Stimulated activated CD4-positive, alpha-beta T cell treated with anti-CD3 and anti-CD28 coated beads, Interleukin-4, amount 100 ng/mL, for 1 hour (primary cell): ENCODE measurements around the gene GNG12.
"Not testable (repeated sequence)": the region's sequence is repeated elsewhere in the genome, so short reads cannot be mapped to it uniquely, and the experiment has no call there.

Experiments used
- DNase-seq: peaks from one replicate; pipeline ENCODE4 v3.0.0-alpha.2; 2020

The GNG12 gene

GRCh38 chr1:67749263-67749843, 83.9 kb downstream of the GNG12 start:
- DNase-seq, result no peak

GRCh38 chr1:67748630-67749029, 84.6 kb downstream of the GNG12 start:
- DNase-seq, result no peak

GRCh38 chr1:67747671-67748546, 85.4 kb downstream of the GNG12 start:
- no peak for DNase-seq

- DNase-seq, result no peak
Measured at GRCh38 chr1:67745875-67746698, 87.2 kb downstream of the GNG12 start.

GRCh38 chr1:67743072-67743725, 90.1 kb downstream of the GNG12 start:
- no peak for DNase-seq

- no peak for DNase-seq
Measured at GRCh38 chr1:67741736-67742135, 91.5 kb downstream of the GNG12 start.

- no peak for DNase-seq
Measured at GRCh38 chr1:67741121-67741520, 92.1 kb downstream of the GNG12 start.

- DNase-seq, result no peak
Measured at GRCh38 chr1:67740543-67740942, 92.7 kb downstream of the GNG12 start.

GRCh38 chr1:67739361-67739760, 93.9 kb downstream of the GNG12 start:
- DNase-seq, result no peak

- DNase-seq, result no peak
Measured at GRCh38 chr1:67738401-67738800, 94.9 kb downstream of the GNG12 start.

- DNase-seq, result no peak
Measured at GRCh38 chr1:67737875-67738274, 95.4 kb downstream of the GNG12 start.

- no peak for DNase-seq
Measured at GRCh38 chr1:67736750-67737149, 96.5 kb downstream of the GNG12 start.

- DNase-seq, result peak; percentile 16
Measured at GRCh38 chr1:67735806-67736627, 97.2 kb downstream of the GNG12 start.

- DNase-seq, result no peak
Measured at GRCh38 chr1:67735206-67735605, 98.1 kb downstream of the GNG12 start.

- no peak for DNase-seq
Measured at GRCh38 chr1:67734323-67734690, 99.0 kb downstream of the GNG12 start.

GRCh38 chr1:67733681-67734322, 99.5 kb downstream of the GNG12 start:
- DNase-seq, result no peak

GRCh38 chr1:67732750-67733151, 100.5 kb downstream of the GNG12 start:
- no peak for DNase-seq

- DNase-seq, result no peak
Measured at GRCh38 chr1:67731322-67731721, 101.9 kb downstream of the GNG12 start.

- DNase-seq, result not testable (repeated sequence)
Measured at GRCh38 chr1:67730312-67730711, 103.0 kb downstream of the GNG12 start.

- DNase-seq, result no peak
Measured at GRCh38 chr1:67729872-67730271, 103.4 kb downstream of the GNG12 start.

- DNase-seq, result no peak
Measured at GRCh38 chr1:67726224-67726623, 107.0 kb downstream of the GNG12 start.
